A549 (cell line): ENCODE data around the gene CUX1. TPM values are rescaled to one million over a fixed set of nuclear protein-coding genes. Genes with fewer than 3 reads are reported as not detected.

Source experiments
- ATAC-seq, 2 experiments: fragments of 200-7000 bp in 1 of 2; fragments of >200 bp in 1 of 2; cut with Nextera tagmentation in 1 of 2; cut with Tn5 transposase in 1 of 2; 3 replicates each; pipeline versions ENCODE4 v1.8.0 to v1.9.1; 2018 to 2020; ENCODE audit warnings: mild to moderate bottlenecking in 1 of 2, moderate library complexity in 1 of 2
- CTCF ChIA-PET: fragments of 300-600 bp; sonication (Branson Sonifier 250); formaldehyde crosslinking; extraction: SDS; loops from one replicate; lab custom pipeline; 2021; ENCODE audit warnings: antibody characterized with exemption, inconsistent platforms; lab: Yijun Ruan, JAX
- POLR2A ChIA-PET: fragments of 350-600 bp; formaldehyde crosslinking; extraction: SDS; loops from one replicate; lab custom pipeline; 2021; ENCODE audit warnings: antibody characterized with exemption, inconsistent platforms; lab: Yijun Ruan, JAX
- DNase-seq, 2 experiments: peaks; one replicate each; pipeline versions ENCODE4 v3.0.0 to v3.0.0-alpha.2; 2011 to 2016; ENCODE audit warnings: low read depth in 1 of 2, low spot score in 1 of 2
- FAIRE-seq: peaks from 2 replicates; lab custom pipeline; 2011; peaks lifted over from hg19 to GRCh38; lab: Jason Lieb, UNC
- H3K27ac ChIP-seq, 2 experiments: fragments of >200 bp; sonication (Bioruptor Twin); formaldehyde crosslinking; 3 replicates each; pipeline ENCODE4 v1.5.1; 2016 to 2017
- H3K4me1 ChIP-seq: fragments of >200 bp; sonication (Bioruptor Twin); formaldehyde crosslinking; 3 replicates; pipeline ENCODE4 v1.6.1; 2016
- H3K4me2 ChIP-seq: fragments of >200 bp; sonication (Bioruptor Twin); formaldehyde crosslinking; 3 replicates; pipeline ENCODE4 v1.6.1; 2016
- H3K4me3 ChIP-seq: fragments of >200 bp; sonication (Bioruptor Twin); formaldehyde crosslinking; 3 replicates; pipeline ENCODE4 v1.5.1; 2016
- H3K9me3 ChIP-seq: fragments of >200 bp; sonication (Bioruptor Twin); formaldehyde crosslinking; 3 replicates; pipeline ENCODE4 v1.6.1; 2016
- ATOH8 ChIP-seq: fragments of 250-450 bp; sonication (Bioruptor Pico); IDR thresholded peaks from 2 replicates; pipeline ENCODE4 v1.5.0; 2020; ENCODE audit warnings: low read depth, mild to moderate bottlenecking, moderate library complexity
- BCL3 ChIP-seq: fragments of >200 bp; sonication (Bioruptor Twin); formaldehyde crosslinking; IDR thresholded peaks from 3 replicates; pipeline ENCODE4 v1.6.1; 2016
- CBX8 ChIP-seq: fragments of 200-600 bp; sonication (generic); IDR thresholded peaks from 2 replicates; pipeline ENCODE4 v1.6.1; 2016
- CHD2 ChIP-seq: fragments of 150-350 bp; IDR thresholded peaks from 2 replicates; pipeline ENCODE4 v1.6.1; 2014; ENCODE audit warnings: low read length; ENCODE audit not compliant: partially characterized antibody
- CTCF ChIP-seq: fragments of >200 bp; sonication (Bioruptor Twin); formaldehyde crosslinking; IDR thresholded peaks from 3 replicates; pipeline ENCODE4 v1.5.1; 2016
- ESRRA ChIP-seq: fragments of 150-350 bp; IDR thresholded peaks from 2 replicates; pipeline ENCODE4 v1.6.1; 2014; ENCODE audit warnings: mild to moderate bottlenecking, low read length, borderline replicate concordance
- HES2 ChIP-seq: fragments of >200 bp; sonication (Bioruptor Twin); formaldehyde crosslinking; IDR thresholded peaks from 2 replicates; pipeline ENCODE4 v1.6.1; 2016
- JUN ChIP-seq, 2 experiments: fragments of >200 bp; sonication (Bioruptor Twin); formaldehyde crosslinking; IDR thresholded peaks; 2 replicates in 1 of 2; 3 replicates in 1 of 2; pipeline ENCODE4 v1.6.1; 2016 to 2017
- MAFK ChIP-seq: fragments of 450-650 bp; IDR thresholded peaks from 2 replicates; pipeline ENCODE4 v1.6.1; 2014; ENCODE audit not compliant: partially characterized antibody
- MAX ChIP-seq: IDR thresholded peaks from 2 replicates; pipeline ENCODE4 v1.6.1; 2012
- MYC ChIP-seq: IDR thresholded peaks from 2 replicates; pipeline ENCODE4 v1.6.1; 2012; ENCODE audit warnings: mild to moderate bottlenecking, inconsistent platforms, low read length, improper control_type of control experiment, borderline replicate concordance
- NFE2L2 ChIP-seq: fragments of 150-350 bp; conservative IDR thresholded peaks from 2 replicates; pipeline ENCODE4 v1.6.1; 2014; ENCODE audit warnings: low read length
- PBX3 ChIP-seq: IDR thresholded peaks from 2 replicates; pipeline ENCODE4 v1.6.1; 2012
- REST ChIP-seq: fragments of 200-600 bp; sonication (generic); IDR thresholded peaks from 2 replicates; pipeline ENCODE4 v1.6.1; 2016; ENCODE audit warnings: antibody characterized with exemption, mild to moderate bottlenecking, moderate library complexity
- RFX5 ChIP-seq: fragments of 450-650 bp; IDR thresholded peaks from 2 replicates; pipeline ENCODE4 v1.7.1; 2014; ENCODE audit warnings: antibody characterized with exemption, mild to moderate bottlenecking, moderate library complexity
- SREBF2 ChIP-seq: fragments of 450-650 bp; IDR thresholded peaks from 2 replicates; pipeline ENCODE4 v1.6.1; 2014; ENCODE audit warnings: mild to moderate bottlenecking, moderate library complexity
- TP53 ChIP-seq: fragments of 250-450 bp; sonication (Bioruptor Pico); IDR thresholded peaks from 2 replicates; pipeline ENCODE4 v1.5.0; 2021; ENCODE audit warnings: mild to moderate bottlenecking, moderate library complexity
- USF2 ChIP-seq: fragments of 450-650 bp; IDR thresholded peaks from 2 replicates; pipeline ENCODE4 v1.6.1; 2014; ENCODE audit warnings: antibody characterized with exemption
- ZFP36 ChIP-seq: fragments of 450-650 bp; IDR thresholded peaks from 2 replicates; pipeline ENCODE4 v1.6.1; 2014; ENCODE audit warnings: borderline replicate concordance; ENCODE audit not compliant: partially characterized antibody
- ZNF302 ChIP-seq: fragments of 250-450 bp; sonication (Bioruptor Pico); IDR thresholded peaks from 2 replicates; pipeline ENCODE4 v1.9.0; 2021; ENCODE audit warnings: inconsistent platforms, mild to moderate bottlenecking, moderate library complexity
- WGBS: methylation state at CpG from one replicate; pipeline ENCODE4 v1.1.6; 2017; ENCODE audit errors: missing lambda C conversion rate; 5-methylcytosine and 5-hydroxymethylcytosine counted together
- polyA plus RNA-seq, 4 experiments: library from polyadenylated mRNA; depleted of rRNA in 3 of 4; stranded (reverse); fragments of >200 nt; fragmentation: RNase III in 1 of 4; extraction: RNeasy Plus Mini Kit Qiagen cat#74134 plus additional on column Dnase treatment in 1 of 4; gene quantifications; 2 replicates in 3 of 4; 3 replicates in 1 of 4; pipeline ENCODE4 v1.2.3, GENCODE V29; 2011 to 2017

The CUX1 gene
- polyA plus RNA-seq, 2 of the 4 experiments (the other 2 are of a cell fraction), result 32.7 to 33.4 TPM

GRCh38 chr7:101916876-101917275 lies 99.5 kb downstream of the CUX1 start:
- CTCF ChIA-PET, result interaction anchor here (0.5 kb wide), 1 partner anchor 394 kb away, joined by 5 read pairs; no protein-coding TSS in a partner anchor
- Histone ChIP-seq H3K27ac (no peak overlapping the region), H3K4me3 (no peak overlapping the region), H3K4me2 (no peak overlapping the region), H3K4me1 (peaks cover 14% of the 10 kb centered on the region; the same call in 2 of the 3 replicates), H3K9me3 (no peaks in the 10 kb centered on the region)
- POLR2A ChIA-PET, result no interaction called here
- ATAC-seq (no peak), FAIRE-seq (no peak), DNase-seq (no peak)
- TF ChIP-seq BCL3 (no peak), CHD2 (no peak), ZNF302 (CRISPR knock-in tag) (no peak)
- 92% methylated on average over 15 of the region's 15 CpGs for WGBS

- ChIA-PET CTCF (no interaction called here), POLR2A (no interaction called here)
- 91% methylated on average over 11 of the region's 11 CpGs for WGBS
- no peak for FAIRE-seq
- DNase-seq, result no peak
- TF ChIP-seq JUN (IDR thresholded peaks at IDR 0.05) (no peak), ESRRA (no peak), NFE2L2 (no peak), ATOH8 (CRISPR knock-in tag) (no peak), USF2 (no peak), RFX5 (no peak), MAFK (no peak), MAX (no peak), PBX3 (no peak), MYC (no peak), SREBF2 (no peak), HES2 (no peak), CBX8 (no peak), REST (no peak), TP53 (no peak), ZNF302 (CRISPR knock-in tag) (no peak), ZFP36 (no peak), CTCF (no peak)
- H3K4me3 ChIP-seq, result no peak overlapping the region
- no peak for ATAC-seq
- H3K27ac ChIP-seq, result no peak overlapping the region
- no peak overlapping the region for H3K4me2 ChIP-seq
- peaks cover 7% of the 10 kb centered on the region; the same call in 1 of the 3 replicates for H3K4me1 ChIP-seq
- H3K9me3 ChIP-seq, result no peaks in the 10 kb centered on the region
Observed at GRCh38 chr7:101917566-101917965, 100.1 kb downstream of the CUX1 start.
